Activated CD4-positive, alpha-beta memory T cell treated with anti-CD3 and anti-CD28 coated beads, Interleukin-2, amount 10 ng/mL, durations not matched to agents 7 days and 5 days (primary cell): Measurements from ENCODE around the gene ALPI. TPM values are rescaled to one million over a fixed set of nuclear protein-coding genes. Genes with fewer than 3 reads are reported as not detected.

ENCODE experiments used
- CTCF ChIA-PET: fragments of 350-600 bp; sonication (Branson Sonifier 250); formaldehyde crosslinking; loops from one replicate; lab custom pipeline; 2021; ENCODE audit warnings: antibody characterized with exemption, inconsistent platforms; lab: Charles Lee
- POLR2A ChIA-PET: fragments of 350-600 bp; sonication (Branson Sonifier 250); formaldehyde crosslinking; loops from one replicate; lab custom pipeline; 2021; ENCODE audit warnings: antibody characterized with exemption; lab: Charles Lee
- DNase-seq: peaks from one replicate; pipeline ENCODE4 v3.0.0-alpha.2; 2020
- H3K27ac Mint-ChIP-seq: one replicate; pipeline ENCODE4 v1.8.0; 2021; ENCODE audit warnings: mild to moderate bottlenecking, mixed read lengths
- H3K27me3 Mint-ChIP-seq: one replicate; pipeline ENCODE4 v1.8.0; 2021; ENCODE audit warnings: mixed read lengths
- H3K36me3 Mint-ChIP-seq: one replicate; pipeline ENCODE4 v1.8.0; 2021; ENCODE audit warnings: low read depth, mixed read lengths
- H3K4me1 Mint-ChIP-seq: one replicate; pipeline ENCODE4 v1.8.0; 2021; ENCODE audit warnings: mixed read lengths
- H3K4me3 Mint-ChIP-seq: one replicate; pipeline ENCODE4 v1.8.0; 2021; ENCODE audit warnings: mild to moderate bottlenecking, mixed read lengths
- H3K9me3 Mint-ChIP-seq: one replicate; pipeline ENCODE4 v1.8.0; 2021; ENCODE audit warnings: mixed read lengths
- total RNA-seq, 2 experiments: library from RNA; stranded (reverse); gene quantifications; one replicate each; pipeline ENCODE4 v1.2.3, GENCODE V29; 2021

Gene ALPI
- total RNA-seq, 2 experiments from 2014 or later = not detected

DNA sequence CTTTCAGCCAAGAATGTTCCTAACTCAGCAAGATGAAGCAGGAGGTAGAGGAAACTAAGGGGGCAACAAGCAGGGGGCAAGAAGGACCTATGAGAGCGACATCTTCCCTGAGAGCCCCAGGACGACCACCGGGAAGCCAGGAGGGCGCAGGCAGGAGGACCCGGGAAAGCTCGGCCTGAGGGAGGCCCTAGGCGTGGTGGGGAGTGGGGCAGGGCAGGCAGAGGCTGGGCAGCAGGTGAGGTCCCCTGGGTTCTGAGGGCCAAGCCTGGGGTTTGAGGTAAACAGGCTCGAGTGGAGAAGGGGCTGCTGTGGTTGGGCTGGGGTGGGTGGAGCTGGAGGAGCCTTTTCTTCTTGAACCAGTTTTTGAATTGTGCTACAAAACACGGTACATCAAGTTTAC, 1.3 kb upstream of the ALPI start:
- POLR2A ChIA-PET = no interaction called here
- Mint-ChIP-seq H3K4me3 (no peak overlapping the region), H3K9me3 (no peaks in the 10 kb centered on the region), H3K27me3 (peaks cover 15% of the 10 kb centered on the region), H3K36me3 (no peaks in the 10 kb centered on the region), H3K4me1 (no peaks in the 10 kb centered on the region), H3K27ac (no peak overlapping the region)
- CTCF ChIA-PET = no interaction called here
- no peak for DNase-seq

DNA sequence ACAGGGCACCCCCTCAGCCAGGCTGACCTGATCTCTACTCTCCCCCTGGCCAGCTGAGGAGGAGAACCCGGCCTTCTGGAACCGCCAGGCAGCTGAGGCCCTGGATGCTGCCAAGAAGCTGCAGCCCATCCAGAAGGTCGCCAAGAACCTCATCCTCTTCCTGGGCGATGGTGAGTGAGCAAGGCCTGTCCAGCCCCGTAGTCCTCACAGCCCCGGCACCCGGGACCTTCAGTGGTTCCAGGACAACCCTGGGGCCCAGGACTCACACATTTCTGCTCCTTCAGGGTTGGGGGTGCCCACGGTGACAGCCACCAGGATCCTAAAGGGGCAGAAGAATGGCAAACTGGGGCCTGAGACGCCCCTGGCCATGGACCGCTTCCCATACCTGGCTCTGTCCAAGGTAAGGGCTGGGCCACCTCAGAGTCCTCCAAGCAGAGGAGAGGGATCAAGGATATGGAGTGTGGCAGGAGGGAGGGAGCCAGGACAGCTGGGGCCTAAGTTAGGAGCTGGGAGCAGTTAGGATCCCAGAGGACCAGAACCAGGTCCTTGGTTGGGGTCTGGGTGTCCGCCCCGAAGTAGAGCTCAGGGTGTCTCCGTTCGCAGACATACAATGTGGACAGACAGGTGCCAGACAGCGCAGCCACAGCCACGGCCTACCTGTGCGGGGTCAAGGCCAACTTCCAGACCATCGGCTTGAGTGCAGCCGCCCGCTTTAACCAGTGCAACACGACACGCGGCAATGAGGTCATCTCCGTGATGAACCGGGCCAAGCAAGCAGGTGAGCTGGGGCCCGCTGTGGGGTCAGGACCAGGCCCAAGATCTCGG, 555 bp downstream of the ALPI start:
- ChIA-PET CTCF (no interaction called here), POLR2A (no interaction called here)
- Mint-ChIP-seq H3K9me3 (no peaks in the 10 kb centered on the region), H3K4me3 (no peak overlapping the region), H3K27ac (no peak overlapping the region), H3K27me3 (peaks cover 19% of the 10 kb centered on the region), H3K4me1 (no peaks in the 10 kb centered on the region), H3K36me3 (no peaks in the 10 kb centered on the region)
- DNase-seq = no peak

DNA sequence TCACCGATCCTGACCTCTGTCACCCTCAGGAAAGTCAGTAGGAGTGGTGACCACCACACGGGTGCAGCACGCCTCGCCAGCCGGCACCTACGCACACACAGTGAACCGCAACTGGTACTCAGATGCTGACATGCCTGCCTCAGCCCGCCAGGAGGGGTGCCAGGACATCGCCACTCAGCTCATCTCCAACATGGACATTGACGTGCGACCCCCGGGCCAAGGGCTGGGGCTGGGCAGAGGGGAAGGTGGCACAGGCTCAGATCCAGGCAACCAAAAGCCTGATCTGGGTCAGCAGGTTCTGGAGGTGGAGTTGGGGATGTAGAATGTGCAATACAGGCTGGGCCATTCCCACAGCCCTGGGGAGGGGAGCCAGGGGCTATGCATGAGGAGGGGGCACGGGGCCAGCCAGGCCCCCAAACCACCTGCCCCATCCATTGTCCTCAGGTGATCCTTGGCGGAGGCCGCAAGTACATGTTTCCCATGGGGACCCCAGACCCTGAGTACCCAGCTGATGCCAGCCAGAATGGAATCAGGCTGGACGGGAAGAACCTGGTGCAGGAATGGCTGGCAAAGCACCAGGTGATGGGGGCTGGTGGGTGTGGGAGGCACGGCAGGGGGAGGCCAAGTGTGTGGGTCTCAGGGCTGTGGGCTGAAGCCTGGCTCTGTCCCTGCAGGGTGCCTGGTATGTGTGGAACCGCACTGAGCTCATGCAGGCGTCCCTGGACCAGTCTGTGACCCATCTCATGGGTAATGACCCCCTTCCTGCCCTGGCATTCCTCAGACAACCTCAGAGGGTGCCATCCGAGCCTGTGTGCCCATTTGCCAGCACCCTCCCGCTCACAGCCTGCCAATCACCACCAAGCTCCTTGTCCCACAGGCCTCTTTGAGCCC, 1.4 kb downstream of the ALPI start:
- Mint-ChIP-seq H3K4me1 (no peaks in the 10 kb centered on the region), H3K9me3 (no peaks in the 10 kb centered on the region), H3K4me3 (no peak overlapping the region), H3K27me3 (peaks cover 20% of the 10 kb centered on the region), H3K27ac (no peak overlapping the region), H3K36me3 (no peaks in the 10 kb centered on the region)
- no peak for DNase-seq
- POLR2A ChIA-PET = no interaction called here
- CTCF ChIA-PET = no interaction called here

DNA sequence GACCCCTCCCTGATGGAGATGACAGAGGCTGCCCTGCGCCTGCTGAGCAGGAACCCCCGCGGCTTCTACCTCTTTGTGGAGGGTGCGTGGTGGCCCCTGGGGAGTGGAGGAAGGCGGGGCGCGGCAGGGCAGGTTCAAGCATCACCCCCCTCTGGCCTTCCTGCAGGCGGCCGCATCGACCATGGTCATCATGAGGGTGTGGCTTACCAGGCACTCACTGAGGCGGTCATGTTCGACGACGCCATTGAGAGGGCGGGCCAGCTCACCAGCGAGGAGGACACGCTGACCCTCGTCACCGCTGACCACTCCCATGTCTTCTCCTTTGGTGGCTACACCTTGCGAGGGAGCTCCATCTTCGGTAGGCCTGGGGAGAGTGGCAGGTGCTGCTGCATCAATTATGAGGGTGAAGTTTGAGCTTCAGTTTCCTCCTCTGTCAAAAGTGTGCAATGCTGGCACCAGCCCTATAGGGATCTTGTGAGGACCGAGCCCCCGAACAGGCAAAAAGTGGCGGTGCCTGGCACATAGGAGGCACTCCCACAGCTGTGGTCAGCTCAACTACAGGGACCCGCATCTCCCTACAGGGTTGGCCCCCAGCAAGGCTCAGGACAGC, 2.2 kb downstream of the ALPI start:
- ChIA-PET POLR2A (no interaction called here), CTCF (interaction anchor here (0.5 kb wide), 1 partner anchor 29 kb away, joined by 4 read pairs; no protein-coding TSS in a partner anchor)
- no peak for DNase-seq
- Mint-ChIP-seq H3K36me3 (no peaks in the 10 kb centered on the region), H3K4me1 (no peaks in the 10 kb centered on the region), H3K4me3 (no peak overlapping the region), H3K27me3 (peaks cover 21% of the 10 kb centered on the region), H3K27ac (no peak overlapping the region), H3K9me3 (no peaks in the 10 kb centered on the region)

DNA sequence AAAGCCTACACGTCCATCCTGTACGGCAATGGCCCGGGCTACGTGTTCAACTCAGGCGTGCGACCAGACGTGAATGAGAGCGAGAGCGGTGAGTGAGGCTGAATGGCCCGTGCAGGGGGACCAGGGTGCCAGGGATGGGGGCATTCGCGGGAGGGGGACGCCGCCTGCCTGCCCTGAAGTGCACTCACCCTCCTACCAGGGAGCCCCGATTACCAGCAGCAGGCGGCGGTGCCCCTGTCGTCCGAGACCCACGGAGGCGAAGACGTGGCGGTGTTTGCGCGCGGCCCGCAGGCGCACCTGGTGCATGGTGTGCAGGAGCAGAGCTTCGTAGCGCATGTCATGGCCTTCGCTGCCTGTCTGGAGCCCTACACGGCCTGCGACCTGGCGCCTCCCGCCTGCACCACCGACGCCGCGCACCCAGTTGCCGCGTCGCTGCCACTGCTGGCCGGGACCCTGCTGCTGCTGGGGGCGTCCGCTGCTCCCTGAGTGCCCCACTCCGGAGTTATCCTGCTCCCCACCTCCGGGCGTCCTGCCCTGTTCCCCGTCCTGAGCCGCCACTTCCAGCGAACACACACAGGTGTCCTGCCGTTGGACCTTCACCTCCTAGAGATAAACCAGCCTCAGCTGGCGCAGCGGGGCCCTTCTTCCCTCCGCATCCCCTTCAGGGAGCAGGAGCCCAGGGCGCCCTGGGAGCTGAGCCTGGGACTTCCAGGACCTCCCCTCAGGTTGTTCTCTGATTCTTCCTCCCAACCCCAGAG, 2.9 kb downstream of the ALPI start:
- H3K4me3 Mint-ChIP-seq = no peak overlapping the region
- no peaks in the 10 kb centered on the region for H3K4me1 Mint-ChIP-seq
- POLR2A ChIA-PET = no interaction called here
- peaks cover 18% of the 10 kb centered on the region for H3K27me3 Mint-ChIP-seq
- no peak overlapping the region for H3K27ac Mint-ChIP-seq
- no peak for DNase-seq
- H3K9me3 Mint-ChIP-seq = no peaks in the 10 kb centered on the region
- CTCF ChIA-PET = no interaction called here
- H3K36me3 Mint-ChIP-seq = no peaks in the 10 kb centered on the region

DNA sequence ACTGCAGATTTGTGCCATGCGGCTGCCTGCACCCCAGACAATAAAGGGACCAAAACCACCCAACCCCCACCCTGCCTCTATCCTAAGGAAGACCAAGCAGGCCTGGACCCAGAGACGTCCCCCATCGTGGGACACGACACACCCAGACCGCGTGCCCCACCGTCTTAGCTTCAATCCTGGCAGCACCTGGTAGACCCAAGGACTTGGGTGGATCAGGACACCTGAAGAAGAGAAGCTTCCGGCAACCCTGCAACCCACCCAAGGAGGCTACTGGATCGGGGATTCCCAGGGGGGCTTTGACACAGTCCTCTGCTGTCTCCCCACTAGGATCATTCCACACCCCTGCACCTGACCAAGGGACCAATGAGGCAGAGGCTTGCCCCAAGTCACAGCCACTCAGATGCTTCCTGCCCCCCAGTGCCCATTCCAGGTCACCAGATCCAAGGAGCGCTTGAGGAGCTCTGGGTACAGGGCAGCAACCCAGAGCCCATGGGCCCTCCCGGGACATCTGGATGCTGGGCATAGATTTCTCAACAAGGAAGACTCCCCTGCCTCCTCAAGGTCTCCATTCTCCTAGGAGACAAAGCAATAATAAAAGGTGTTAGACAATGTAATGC, 3.6 kb downstream of the ALPI start:
- ChIA-PET POLR2A (no interaction called here), CTCF (no interaction called here)
- Mint-ChIP-seq H3K4me3 (no peak overlapping the region), H3K36me3 (no peaks in the 10 kb centered on the region), H3K4me1 (no peaks in the 10 kb centered on the region), H3K27ac (no peak overlapping the region), H3K27me3 (peaks cover 20% of the 10 kb centered on the region), H3K9me3 (no peaks in the 10 kb centered on the region)
- no peak for DNase-seq

DNA sequence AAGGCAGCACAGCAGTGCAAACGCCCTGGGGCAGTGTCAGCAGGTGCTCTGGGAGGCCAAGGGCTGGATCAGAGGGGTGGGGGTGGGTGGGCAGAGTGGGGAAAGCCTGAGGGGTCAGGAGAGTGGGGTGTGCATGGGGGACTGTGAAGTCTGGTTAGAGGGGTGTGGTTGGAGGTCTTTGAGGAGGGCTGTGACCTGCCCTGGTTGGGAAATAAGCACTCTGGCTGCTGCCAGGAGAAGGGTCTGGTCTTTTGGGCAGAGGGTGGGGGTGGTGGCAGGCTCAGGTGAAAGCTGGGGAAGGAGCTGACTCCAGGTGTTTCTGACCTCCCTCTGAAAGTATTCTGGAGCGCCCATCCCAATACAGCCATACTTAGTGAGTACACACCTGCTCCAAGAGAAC, 4.2 kb downstream of the ALPI start:
- H3K36me3 Mint-ChIP-seq = no peaks in the 10 kb centered on the region
- no peak for DNase-seq
- CTCF ChIA-PET = no interaction called here
- no peak overlapping the region for H3K4me3 Mint-ChIP-seq
- H3K4me1 Mint-ChIP-seq = no peaks in the 10 kb centered on the region
- POLR2A ChIA-PET = no interaction called here
- H3K27me3 Mint-ChIP-seq = peaks cover 20% of the 10 kb centered on the region
- no peak overlapping the region for H3K27ac Mint-ChIP-seq
- H3K9me3 Mint-ChIP-seq = no peaks in the 10 kb centered on the region

DNA sequence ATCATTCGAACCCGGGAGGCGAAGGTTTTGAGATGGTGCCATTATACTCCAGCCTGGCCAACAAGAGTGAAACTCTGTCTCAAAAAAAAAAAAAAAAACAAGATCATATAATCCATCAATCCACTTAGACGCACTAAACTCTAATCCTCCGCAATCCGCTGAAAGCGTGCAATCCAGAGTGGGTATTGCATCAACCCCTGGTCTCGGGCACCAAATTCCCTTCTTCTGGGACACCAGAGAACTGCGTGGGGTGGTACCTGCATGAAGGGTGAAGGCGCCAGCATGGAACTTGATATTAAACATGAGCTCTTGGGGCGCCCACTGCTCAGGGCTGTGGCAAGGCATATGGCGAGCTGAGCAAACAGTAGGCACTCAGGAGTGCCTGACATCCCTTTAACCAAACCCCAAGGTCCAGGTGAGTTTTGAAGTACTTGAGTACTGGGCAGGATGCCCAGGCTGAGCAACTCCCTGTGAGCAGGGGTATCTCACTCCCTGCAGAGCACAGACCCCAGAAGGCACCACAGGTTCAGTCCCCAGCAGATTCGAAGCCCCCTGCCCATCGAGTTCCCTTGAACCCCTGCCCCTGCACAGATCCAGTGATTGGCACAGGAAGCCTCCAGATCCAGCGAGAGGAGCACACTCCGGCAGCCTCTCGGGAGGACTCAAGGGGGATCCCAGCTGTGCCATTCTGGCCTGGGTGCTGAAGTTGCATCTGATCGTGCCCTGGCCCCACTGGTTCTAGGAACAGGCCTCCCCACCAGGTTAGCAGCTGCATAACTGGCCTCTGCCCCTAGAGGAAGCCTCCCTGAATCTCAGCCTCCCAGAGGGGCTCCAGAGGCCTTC, 8.0 kb downstream of the ALPI start:
- Mint-ChIP-seq H3K27me3 (peaks cover 30% of the 10 kb centered on the region), H3K4me3 (no peak overlapping the region), H3K36me3 (no peaks in the 10 kb centered on the region), H3K4me1 (no peaks in the 10 kb centered on the region), H3K9me3 (no peaks in the 10 kb centered on the region), H3K27ac (no peak overlapping the region)
- ChIA-PET CTCF (interaction anchor here (1.1 to 1.2 kb wide), 2 partner anchors 25 to 563 kb away, joined by 3 read pairs; no protein-coding TSS in a partner anchor), POLR2A (no interaction called here)
- DNase-seq = no peak

DNA sequence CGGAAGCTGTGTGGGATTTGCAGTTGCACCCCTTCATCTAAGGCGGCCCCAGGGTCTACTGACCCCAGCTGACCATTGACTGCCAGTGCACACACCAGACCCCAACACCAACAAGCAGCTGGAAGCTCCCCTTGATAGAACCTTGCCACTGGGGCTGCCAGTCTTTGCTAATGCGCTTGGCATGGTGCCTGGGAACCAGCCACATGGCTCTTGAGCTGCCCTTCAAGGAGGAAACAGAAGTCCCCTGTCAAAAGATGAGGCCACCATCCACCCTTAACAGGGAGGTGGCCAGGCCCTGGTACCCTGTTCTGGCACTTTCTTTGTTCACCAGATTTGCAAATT, 8.6 kb downstream of the ALPI start:
- CTCF ChIA-PET = no interaction called here

DNA sequence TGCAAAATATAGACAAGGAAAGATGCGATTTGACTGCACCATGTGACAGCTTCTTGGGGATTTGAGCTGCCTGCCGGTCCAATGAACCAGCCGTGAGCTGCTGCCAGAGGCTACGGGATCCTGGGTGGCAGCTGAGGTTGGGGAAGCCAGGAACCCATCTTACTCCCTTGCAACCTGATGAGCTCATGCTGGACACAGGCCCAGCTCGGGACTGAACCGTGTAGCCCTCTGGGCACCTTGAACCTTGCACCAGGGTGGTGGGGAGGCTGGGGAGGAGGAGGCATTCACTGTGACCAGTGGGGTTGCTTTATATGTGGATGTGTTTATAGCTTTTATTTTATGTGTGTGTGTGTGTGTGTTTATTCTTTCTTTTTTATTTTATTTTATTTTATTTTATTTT, 9.1 kb downstream of the ALPI start:
- H3K4me1 Mint-ChIP-seq = no peaks in the 10 kb centered on the region
- H3K27ac Mint-ChIP-seq = no peak overlapping the region
- H3K36me3 Mint-ChIP-seq = no peaks in the 10 kb centered on the region
- H3K4me3 Mint-ChIP-seq = no peak overlapping the region
- POLR2A ChIA-PET = no interaction called here
- DNase-seq = no peak
- H3K9me3 Mint-ChIP-seq = no peaks in the 10 kb centered on the region
- H3K27me3 Mint-ChIP-seq = peaks cover 35% of the 10 kb centered on the region
- CTCF ChIA-PET = no interaction called here

More for the DNA sequence above, 8.6 kb downstream of the ALPI start:
- Mint-ChIP-seq H3K36me3 (no peaks in the 10 kb centered on the region), H3K4me1 (no peaks in the 10 kb centered on the region), H3K27ac (no peak overlapping the region), H3K27me3 (peaks cover 31% of the 10 kb centered on the region), H3K4me3 (no peak overlapping the region), H3K9me3 (no peaks in the 10 kb centered on the region)
- no peak for DNase-seq
- POLR2A ChIA-PET = no interaction called here

DNA sequence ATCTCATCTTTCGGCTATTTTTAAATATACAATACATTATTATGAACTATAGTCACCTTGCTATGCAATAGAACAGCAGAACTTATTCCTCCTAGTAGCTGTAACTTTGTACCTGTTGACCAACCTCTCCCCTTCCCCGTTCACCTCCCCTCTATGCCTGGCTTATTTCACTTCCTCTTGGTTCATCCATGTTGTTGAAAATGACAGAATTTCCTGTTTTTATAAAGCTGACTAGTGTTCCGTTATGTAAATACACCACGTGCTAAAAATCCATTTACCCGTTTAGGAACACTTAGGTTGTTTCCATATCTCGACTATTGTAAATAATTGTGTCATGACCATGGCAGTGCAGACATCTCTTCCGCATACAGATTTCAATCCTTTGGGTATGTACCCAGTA, 10.3 kb downstream of the ALPI start:
- H3K4me3 Mint-ChIP-seq = no peak overlapping the region
- H3K27me3 Mint-ChIP-seq = peaks cover 41% of the 10 kb centered on the region
- H3K27ac Mint-ChIP-seq = no peak overlapping the region

More for the DNA sequence above, 10.3 kb downstream of the ALPI start:
- no peak for DNase-seq
- no peaks in the 10 kb centered on the region for H3K36me3 Mint-ChIP-seq
- no peaks in the 10 kb centered on the region for H3K4me1 Mint-ChIP-seq
- CTCF ChIA-PET = interaction anchor here (0.7 kb wide), 1 partner anchor 26 kb away, joined by 3 read pairs; no protein-coding TSS in a partner anchor
- no peaks in the 10 kb centered on the region for H3K9me3 Mint-ChIP-seq
- POLR2A ChIA-PET = interaction anchor here (0.7 kb wide), 1 partner anchor 1847 kb away, joined by 3 read pairs; no protein-coding TSS in a partner anchor
